BJ (cell line): ENCODE measurements around the gene MRPL39. TPM values are rescaled to one million over a fixed set of nuclear protein-coding genes. Genes with fewer than 3 reads are reported as not detected.

Experiments
- CTCF ChIA-PET: fragments of 350-600 bp; formaldehyde crosslinking; extraction: SDS; loops from one replicate; lab custom pipeline; 2021; ENCODE audit warnings: antibody characterized with exemption, inconsistent platforms; lab: Yijun Ruan, JAX
- POLR2A ChIA-PET: fragments of 300-600 bp; sonication (Branson Sonifier 250); formaldehyde crosslinking; extraction: SDS; loops from one replicate; lab custom pipeline; 2021; ENCODE audit warnings: antibody characterized with exemption; lab: Charles Lee
- DNase-seq: peaks from one replicate; pipeline ENCODE4 v3.0.0-alpha.2; 2011; ENCODE audit warnings: low read depth
- H3K27me3 ChIP-seq: 2 replicates; pipeline ENCODE4 v1.6.0; 2011; ENCODE audit warnings: low read length; ENCODE audit not compliant: control insufficient read depth, insufficient read depth
- H3K36me3 ChIP-seq: 2 replicates; pipeline ENCODE4 v1.5.1; 2011; ENCODE audit warnings: low read length; ENCODE audit not compliant: control insufficient read depth, insufficient read depth
- H3K4me3 ChIP-seq: 2 replicates; pipeline ENCODE4 v1.5.1; 2011; ENCODE audit warnings: low read depth, mild to moderate bottlenecking, control low read depth, low read length
- CTCF ChIP-seq: IDR thresholded peaks from 2 replicates; pipeline ENCODE4 v1.5.1; 2011; ENCODE audit warnings: low read depth, mild to moderate bottlenecking, control low read depth, inconsistent platforms, low read length, moderate library complexity; ENCODE audit not compliant: insufficient read depth
- polyA plus RNA-seq: library from polyadenylated mRNA; depleted of rRNA; stranded (reverse); fragments of >200 nt; gene quantifications from 2 replicates; pipeline ENCODE4 v1.2.3, GENCODE V29; 2011

Gene MRPL39
- polyA plus RNA-seq, 1 experiment, result 11.6 TPM

GRCh38 chr21:25577424-25578055 lies 29.7 kb downstream of the MRPL39 start:
- Histone ChIP-seq H3K27me3 (no peaks in the 10 kb centered on the region), H3K36me3 (no peaks in the 10 kb centered on the region), H3K4me3 (no peak overlapping the region)
- ChIA-PET CTCF (interaction anchor here (0.7 to 1.5 kb wide), 2 partner anchors 28 to 1238 kb away, joined by 3 read pairs; no protein-coding TSS in a partner anchor), POLR2A (no interaction called here)
- DNase-seq, result no peak
- TF ChIP-seq CTCF, result no peak

- POLR2A ChIA-PET, result interaction anchor here (0.7 kb wide), 1 partner anchor 10 kb away, joined by 3 read pairs; no protein-coding TSS in a partner anchor
- H3K36me3 ChIP-seq, result no peaks in the 10 kb centered on the region
- no peak overlapping the region for H3K4me3 ChIP-seq
- no peaks in the 10 kb centered on the region for H3K27me3 ChIP-seq
- no peak for TF ChIP-seq CTCF
- peak; percentile 77 for DNase-seq
- CTCF ChIA-PET, result no interaction called here
Measured at GRCh38 chr21:25573409-25574206, 33.7 kb downstream of the MRPL39 start.

- TF ChIP-seq CTCF, result no peak
- ChIA-PET CTCF (no interaction called here), POLR2A (no interaction called here)
- Histone ChIP-seq H3K36me3 (no peaks in the 10 kb centered on the region), H3K4me3 (no peak overlapping the region), H3K27me3 (no peaks in the 10 kb centered on the region)
- DNase-seq, result no peak
Measured at GRCh38 chr21:25572861-25573310, 34.4 kb downstream of the MRPL39 start.

GRCh38 chr21:25571726-25572121 lies 35.6 kb downstream of the MRPL39 start:
- Histone ChIP-seq H3K36me3 (no peaks in the 10 kb centered on the region), H3K27me3 (no peaks in the 10 kb centered on the region), H3K4me3 (no peak overlapping the region)
- DNase-seq, result no peak
- ChIA-PET POLR2A (no interaction called here), CTCF (no interaction called here)
- no peak for TF ChIP-seq CTCF

GRCh38 chr21:25569711-25570110 lies 37.6 kb downstream of the MRPL39 start:
- H3K36me3 ChIP-seq, result peaks cover 1% of the 10 kb centered on the region; the same call in 1 of the 2 replicates
- CTCF ChIA-PET, result no interaction called here
- no peak for DNase-seq
- POLR2A ChIA-PET, result no interaction called here
- no peak overlapping the region for H3K4me3 ChIP-seq
- no peaks in the 10 kb centered on the region for H3K27me3 ChIP-seq
- TF ChIP-seq CTCF, result no peak
